Activated naive CD8-positive, alpha-beta T cell treated with anti-CD3 and anti-CD28 coated beads, Interleukin-2, amount 10 ng/mL, durations not matched to agents 7 days and 5 days (primary cell): ENCODE results near the gene AQP12A. TPM values are rescaled to one million over a fixed set of nuclear protein-coding genes. Genes with fewer than 3 reads are reported as not detected.
"Not testable (repeated sequence)": the region's sequence is repeated elsewhere in the genome, so short reads cannot be mapped to it uniquely, and the experiment has no call there.

Source experiments
- ATAC-seq: fragments of 150-1000 bp; cut with Tn5 transposase; one replicate; pipeline ENCODE4 v1.10.0; 2021; ENCODE audit warnings: low read depth, moderate library complexity
- POLR2A ChIA-PET: fragments of 350-600 bp; sonication (Branson Sonifier 250); formaldehyde crosslinking; loops from one replicate; lab custom pipeline; 2021; ENCODE audit warnings: antibody characterized with exemption; lab: Charles Lee
- DNase-seq: peaks from one replicate; pipeline ENCODE4 v3.0.0; 2021
- H3K27ac Mint-ChIP-seq: one replicate; pipeline ENCODE4 v1.8.0; 2022; ENCODE audit warnings: mild to moderate bottlenecking, mixed read lengths
- H3K27me3 Mint-ChIP-seq: one replicate; pipeline ENCODE4 v1.8.0; 2022; ENCODE audit warnings: mild to moderate bottlenecking, moderate library complexity, mixed read lengths
- H3K36me3 Mint-ChIP-seq: one replicate; pipeline ENCODE4 v1.8.0; 2021; ENCODE audit warnings: mild to moderate bottlenecking, mixed read lengths
- H3K4me1 Mint-ChIP-seq: one replicate; pipeline ENCODE4 v1.8.0; 2021; ENCODE audit warnings: mixed read lengths
- H3K4me3 Mint-ChIP-seq: one replicate; pipeline ENCODE4 v1.8.0; 2022; ENCODE audit warnings: mild to moderate bottlenecking, moderate library complexity, mixed read lengths
- H3K9me3 Mint-ChIP-seq: one replicate; pipeline ENCODE4 v1.8.0; 2021; ENCODE audit warnings: mixed read lengths
- total RNA-seq, 2 experiments: library from RNA; stranded (reverse); gene quantifications; one replicate each; pipeline ENCODE4 v1.2.3, GENCODE V29; 2021

The AQP12A gene
- total RNA-seq, 2 experiments from 2014 or later = not detected

- H3K36me3 Mint-ChIP-seq, H3K9me3 Mint-ChIP-seq, H3K4me1 Mint-ChIP-seq, H3K27ac Mint-ChIP-seq, H3K4me3 Mint-ChIP-seq, DNase-seq, ATAC-seq, POLR2A ChIA-PET: not testable (repeated sequence)
- H3K27me3 Mint-ChIP-seq = peaks cover 18% of the 10 kb centered on the region
These were observed 8.9 kb downstream of the AQP12A start for GRCh38 chr2:240700616-240701015.

- Mint-ChIP-seq H3K9me3 (no peaks in the 10 kb centered on the region), H3K36me3 (no peaks in the 10 kb centered on the region), H3K4me1 (peaks cover 9% of the 10 kb centered on the region), H3K4me3 (no peak overlapping the region), H3K27me3 (peaks cover 23% of the 10 kb centered on the region), H3K27ac (no peak overlapping the region)
- ATAC-seq (no peak), DNase-seq (no peak)
- POLR2A ChIA-PET = no interaction called here
These were observed 9.5 kb downstream of the AQP12A start for GRCh38 chr2:240701091-240701735.

- H3K27ac Mint-ChIP-seq = no peak overlapping the region
These were observed 10.3 kb downstream of the AQP12A start for GRCh38 chr2:240701736-240702639.

GRCh38 chr2:240702640-240703011 lies 11.0 kb downstream of the AQP12A start:
- DNase-seq (no peak), ATAC-seq (no peak)
- no peak overlapping the region for H3K27ac Mint-ChIP-seq
- POLR2A ChIA-PET = no interaction called here
- H3K4me3 Mint-ChIP-seq = no peak overlapping the region
- H3K4me1 Mint-ChIP-seq = peaks cover 9% of the 10 kb centered on the region
- H3K9me3 Mint-ChIP-seq = no peaks in the 10 kb centered on the region
- H3K36me3 Mint-ChIP-seq = no peaks in the 10 kb centered on the region
- H3K27me3 Mint-ChIP-seq = peaks cover 31% of the 10 kb centered on the region

More at GRCh38 chr2:240701736-240702639, 10.3 kb downstream of the AQP12A start:
- H3K36me3 Mint-ChIP-seq = no peaks in the 10 kb centered on the region
- no peaks in the 10 kb centered on the region for H3K9me3 Mint-ChIP-seq
- ATAC-seq = no peak
- peaks cover 26% of the 10 kb centered on the region for H3K27me3 Mint-ChIP-seq
- POLR2A ChIA-PET = no interaction called here
- H3K4me3 Mint-ChIP-seq = no peak overlapping the region
- DNase-seq = no peak
- peaks cover 9% of the 10 kb centered on the region for H3K4me1 Mint-ChIP-seq

- POLR2A ChIA-PET = interaction anchor here (0.8 to 1.2 kb wide), 2 partner anchors 138 to 143 kb away, joined by 3 read pairs; partner anchors contain the start of gene DUSP28
- Mint-ChIP-seq H3K4me3 (no peak overlapping the region), H3K27ac (no peak overlapping the region)
These were observed 12.0 kb downstream of the AQP12A start for GRCh38 chr2:240703417-240704341.

GRCh38 chr2:240704651-240705050 lies 13.0 kb downstream of the AQP12A start:
- Mint-ChIP-seq H3K9me3 (no peaks in the 10 kb centered on the region), H3K4me3 (peak overlapping the region; percentile 37), H3K36me3 (no peaks in the 10 kb centered on the region), H3K27me3 (peaks cover 48% of the 10 kb centered on the region), H3K4me1 (peaks cover 9% of the 10 kb centered on the region), H3K27ac (peak overlapping the region; percentile 11)
- ATAC-seq = peak; percentile 67
- no peak for DNase-seq
- POLR2A ChIA-PET = interaction anchor here (0.8 to 1.2 kb wide), 3 partner anchors 118 to 144 kb away, joined by 3 to 5 read pairs (median 3); partner anchors contain the start of genes CAPN10 and DUSP28

More at GRCh38 chr2:240703417-240704341, 12.0 kb downstream of the AQP12A start:
- Mint-ChIP-seq H3K4me1 (peaks cover 9% of the 10 kb centered on the region), H3K9me3 (no peaks in the 10 kb centered on the region), H3K27me3 (peaks cover 41% of the 10 kb centered on the region), H3K36me3 (no peaks in the 10 kb centered on the region)
- ATAC-seq (no peak), DNase-seq (no peak)

GRCh38 chr2:240705204-240705791 lies 13.6 kb downstream of the AQP12A start:
- Mint-ChIP-seq H3K4me3 (peak overlapping the region; percentile 37), H3K4me1 (peaks cover 9% of the 10 kb centered on the region), H3K36me3 (no peaks in the 10 kb centered on the region), H3K27ac (no peak overlapping the region), H3K27me3 (peaks cover 48% of the 10 kb centered on the region), H3K9me3 (no peaks in the 10 kb centered on the region)
- DNase-seq = no peak
- peak; percentile 59 for ATAC-seq
- POLR2A ChIA-PET = interaction anchor here (0.7 to 1.2 kb wide), 3 partner anchors 16 to 145 kb away, joined by 3 to 5 read pairs (median 4); partner anchors contain the start of genes CAPN10 and DUSP28

- ATAC-seq (no peak), DNase-seq (no peak)
- peaks cover 48% of the 10 kb centered on the region for H3K27me3 Mint-ChIP-seq
- no peaks in the 10 kb centered on the region for H3K36me3 Mint-ChIP-seq
- no peak overlapping the region for H3K4me3 Mint-ChIP-seq
- POLR2A ChIA-PET = no interaction called here
- peaks cover 9% of the 10 kb centered on the region for H3K4me1 Mint-ChIP-seq
- no peak overlapping the region for H3K27ac Mint-ChIP-seq
- no peaks in the 10 kb centered on the region for H3K9me3 Mint-ChIP-seq
These were observed 15.5 kb downstream of the AQP12A start for GRCh38 chr2:240707043-240707756.

GRCh38 chr2:240707821-240708220 lies 16.2 kb downstream of the AQP12A start:
- DNase-seq (no peak), ATAC-seq (no peak)
- Mint-ChIP-seq H3K4me3 (no peak overlapping the region), H3K27me3 (peaks cover 46% of the 10 kb centered on the region), H3K36me3 (no peaks in the 10 kb centered on the region), H3K27ac (no peak overlapping the region), H3K4me1 (peaks cover 9% of the 10 kb centered on the region), H3K9me3 (no peaks in the 10 kb centered on the region)
- POLR2A ChIA-PET = no interaction called here

- ATAC-seq = no peak
- H3K9me3 Mint-ChIP-seq = no peaks in the 10 kb centered on the region
- no peak for DNase-seq
- peaks cover 40% of the 10 kb centered on the region for H3K27me3 Mint-ChIP-seq
- POLR2A ChIA-PET = no interaction called here
- no peaks in the 10 kb centered on the region for H3K36me3 Mint-ChIP-seq
- no peak overlapping the region for H3K4me3 Mint-ChIP-seq
- no peak overlapping the region for H3K27ac Mint-ChIP-seq
- H3K4me1 Mint-ChIP-seq = peaks cover 9% of the 10 kb centered on the region
These were observed 16.8 kb downstream of the AQP12A start for GRCh38 chr2:240708457-240708856.

- Mint-ChIP-seq H3K27me3 (peaks cover 25% of the 10 kb centered on the region), H3K4me3 (no peak overlapping the region), H3K36me3 (no peaks in the 10 kb centered on the region), H3K4me1 (no peaks in the 10 kb centered on the region), H3K9me3 (no peaks in the 10 kb centered on the region), H3K27ac (no peak overlapping the region)
- DNase-seq (no peak), ATAC-seq (no peak)
- POLR2A ChIA-PET = no interaction called here
These were observed 19.6 kb downstream of the AQP12A start for GRCh38 chr2:240711296-240711695.

GRCh38 chr2:240711701-240712100 lies 20.0 kb downstream of the AQP12A start:
- H3K36me3 Mint-ChIP-seq = no peaks in the 10 kb centered on the region
- H3K9me3 Mint-ChIP-seq = no peaks in the 10 kb centered on the region
- POLR2A ChIA-PET = no interaction called here
- no peak overlapping the region for H3K27ac Mint-ChIP-seq
- no peak overlapping the region for H3K4me3 Mint-ChIP-seq
- ATAC-seq (no peak), DNase-seq (no peak)
- peaks cover 25% of the 10 kb centered on the region for H3K27me3 Mint-ChIP-seq
- H3K4me1 Mint-ChIP-seq = no peaks in the 10 kb centered on the region
